Measurements from ENCODE around the gene ZNF133.
"Not testable (repeated sequence)": the region's sequence is repeated elsewhere in the genome, so short reads cannot be mapped to it uniquely, and the experiment has no call there.

Gene ZNF133

GRCh38 chr20:18287915-18288748, at the start of gene ZNF133:
Gene ZNF133, plus strand, starts transcription at chr20:18288527. Its CDS starts 17,160 bp downstream, at chr20:18305687.
- peak; percentile 94 to 97 for DNase-seq (ENCODE audit: low read depth in 2 of 2, low spot score in 1 of 2)

GRCh38 chr20:18240997-18241396, 47.3 kb upstream of the ZNF133 start:
- DNase-seq (ENCODE audit: low read depth in 2 of 2, low spot score in 1 of 2): no peak

- no peak for DNase-seq (ENCODE audit: low read depth in 2 of 2, low spot score in 1 of 2)
Measured at GRCh38 chr20:18243802-18244201, 44.5 kb upstream of the ZNF133 start.

GRCh38 chr20:18248545-18248944, 39.8 kb upstream of the ZNF133 start:
- not testable (repeated sequence) for DNase-seq (ENCODE audit: low read depth in 2 of 2, low spot score in 1 of 2)

- DNase-seq (ENCODE audit: low read depth in 2 of 2, low spot score in 1 of 2): no peak
Measured at GRCh38 chr20:18250217-18250616, 38.1 kb upstream of the ZNF133 start.

GRCh38 chr20:18252597-18253451, 35.5 kb upstream of the ZNF133 start:
- no peak for DNase-seq (ENCODE audit: low read depth in 2 of 2, low spot score in 1 of 2)

- no peak for DNase-seq (ENCODE audit: low read depth in 2 of 2, low spot score in 1 of 2)
Measured at GRCh38 chr20:18254615-18255014, 33.7 kb upstream of the ZNF133 start.

GRCh38 chr20:18255526-18255925, 32.8 kb upstream of the ZNF133 start:
- DNase-seq (ENCODE audit: low read depth in 2 of 2, low spot score in 1 of 2): no peak

- no peak for DNase-seq (ENCODE audit: low read depth in 2 of 2, low spot score in 1 of 2)
Measured at GRCh38 chr20:18256440-18257090, 31.8 kb upstream of the ZNF133 start.

- DNase-seq (ENCODE audit: low read depth in 2 of 2, low spot score in 1 of 2): no peak
Measured at GRCh38 chr20:18258126-18258860, 30.0 kb upstream of the ZNF133 start.

- DNase-seq (ENCODE audit: low read depth in 2 of 2, low spot score in 1 of 2): no peak
Measured at GRCh38 chr20:18259730-18260129, 28.6 kb upstream of the ZNF133 start.

GRCh38 chr20:18263723-18264122, 24.6 kb upstream of the ZNF133 start:
- no peak for DNase-seq (ENCODE audit: low read depth in 2 of 2, low spot score in 1 of 2)

GRCh38 chr20:18265441-18265840, 22.9 kb upstream of the ZNF133 start:
- DNase-seq (ENCODE audit: low read depth in 2 of 2, low spot score in 1 of 2): no peak

GRCh38 chr20:18266282-18266681, 22.0 kb upstream of the ZNF133 start:
- DNase-seq (ENCODE audit: low read depth in 2 of 2, low spot score in 1 of 2): no peak

- no peak for DNase-seq (ENCODE audit: low read depth in 2 of 2, low spot score in 1 of 2)
Measured at GRCh38 chr20:18267815-18268214, 20.5 kb upstream of the ZNF133 start.

GRCh38 chr20:18271160-18271559, 17.2 kb upstream of the ZNF133 start:
- DNase-seq (ENCODE audit: low read depth in 2 of 2, low spot score in 1 of 2): no peak

GRCh38 chr20:18272451-18272850, 15.9 kb upstream of the ZNF133 start:
- DNase-seq (ENCODE audit: low read depth in 2 of 2, low spot score in 1 of 2): no peak

GRCh38 chr20:18273738-18274137, 14.6 kb upstream of the ZNF133 start:
- DNase-seq (ENCODE audit: low read depth in 2 of 2, low spot score in 1 of 2): no peak

GRCh38 chr20:18275960-18276359, 12.4 kb upstream of the ZNF133 start:
- DNase-seq (ENCODE audit: low read depth in 2 of 2, low spot score in 1 of 2): not testable (repeated sequence)

GRCh38 chr20:18276821-18277220, 11.5 kb upstream of the ZNF133 start:
- peak in 1 of 2 donors; percentile 8 for DNase-seq (ENCODE audit: low read depth in 2 of 2, low spot score in 1 of 2)

GRCh38 chr20:18279242-18279641, 9.1 kb upstream of the ZNF133 start:
- DNase-seq (ENCODE audit: low read depth in 2 of 2, low spot score in 1 of 2): no peak
